Measurements from ENCODE around the gene STX3. TPM values are rescaled to one million over a fixed set of nuclear protein-coding genes. Genes with fewer than 3 reads are reported as not detected.
"Not testable (repeated sequence)": the region's sequence is repeated elsewhere in the genome, so short reads cannot be mapped to it uniquely, and the experiment has no call there.

The STX3 gene
- total RNA-seq, 4 donors from 2014 or later: 8.9 to 36.6 (median 26.3) TPM

DNA sequence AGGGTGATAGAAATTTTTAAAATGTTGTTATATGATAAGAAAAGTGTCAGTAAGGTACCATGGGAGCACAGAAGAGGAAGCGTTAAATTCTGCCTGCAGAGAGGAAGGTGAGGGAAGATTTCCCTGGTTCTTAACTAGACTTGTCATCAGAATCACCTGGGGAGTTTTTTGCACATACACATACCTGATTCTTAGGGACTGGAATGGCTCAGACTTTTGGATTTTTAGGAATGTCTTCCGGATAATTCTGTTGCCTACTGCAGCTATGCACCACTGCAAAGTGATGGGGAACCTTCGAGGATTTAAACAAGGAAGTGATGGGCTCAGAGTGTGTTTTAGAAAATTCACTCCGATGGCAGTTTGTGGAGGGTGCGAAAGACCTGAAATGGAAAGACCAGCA, 21.9 kb downstream of the STX3 start:
- Histone ChIP-seq H3K27ac (no peak overlapping the region), H3K36me3 (no peaks in the 10 kb centered on the region)
- TF ChIP-seq POLR2A (IDR thresholded peaks at IDR 0.05): no peak
- TF ChIP-seq, protein P1, sequence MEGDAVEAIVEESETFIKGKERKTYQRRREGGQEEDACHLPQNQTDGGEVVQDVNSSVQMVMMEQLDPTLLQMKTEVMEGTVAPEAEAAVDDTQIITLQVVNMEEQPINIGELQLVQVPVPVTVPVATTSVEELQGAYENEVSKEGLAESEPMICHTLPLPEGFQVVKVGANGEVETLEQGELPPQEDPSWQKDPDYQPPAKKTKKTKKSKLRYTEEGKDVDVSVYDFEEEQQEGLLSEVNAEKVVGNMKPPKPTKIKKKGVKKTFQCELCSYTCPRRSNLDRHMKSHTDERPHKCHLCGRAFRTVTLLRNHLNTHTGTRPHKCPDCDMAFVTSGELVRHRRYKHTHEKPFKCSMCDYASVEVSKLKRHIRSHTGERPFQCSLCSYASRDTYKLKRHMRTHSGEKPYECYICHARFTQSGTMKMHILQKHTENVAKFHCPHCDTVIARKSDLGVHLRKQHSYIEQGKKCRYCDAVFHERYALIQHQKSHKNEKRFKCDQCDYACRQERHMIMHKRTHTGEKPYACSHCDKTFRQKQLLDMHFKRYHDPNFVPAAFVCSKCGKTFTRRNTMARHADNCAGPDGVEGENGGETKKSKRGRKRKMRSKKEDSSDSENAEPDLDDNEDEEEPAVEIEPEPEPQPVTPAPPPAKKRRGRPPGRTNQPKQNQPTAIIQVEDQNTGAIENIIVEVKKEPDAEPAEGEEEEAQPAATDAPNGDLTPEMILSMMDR (IDR thresholded peaks at IDR 0.05): no peak

DNA sequence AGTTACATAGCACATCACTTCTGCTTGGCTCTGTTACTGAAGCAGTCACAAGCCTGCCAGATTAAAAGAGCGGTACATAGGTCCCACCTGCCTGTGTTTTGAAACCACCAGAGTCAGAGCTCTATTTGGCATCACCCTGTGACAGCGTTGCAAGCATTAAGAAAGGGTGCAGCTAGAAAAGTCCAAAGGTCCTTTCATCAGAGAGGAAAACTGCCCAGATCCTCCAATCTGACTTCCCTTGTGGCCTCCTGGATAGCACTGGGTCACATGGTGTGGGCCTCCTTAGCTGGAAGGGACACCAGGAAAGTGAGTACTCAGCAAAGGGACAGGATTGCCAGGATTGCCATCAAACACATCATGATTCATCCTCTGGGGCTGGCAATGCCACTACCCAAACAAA, 22.9 kb downstream of the STX3 start:
- intact Hi-C loops (cut with DNase I; ENCODE audit: low total_unique reads): no loop called here
- H3K27me3 ChIP-seq: no peaks in the 10 kb centered on the region

More for the DNA sequence above, 21.9 kb downstream of the STX3 start:
- intact Hi-C loops (cut with DNase I; ENCODE audit: low total_unique reads): no loop called here
- no peaks in the 10 kb centered on the region for H3K27me3 ChIP-seq
- no peaks in the 10 kb centered on the region for H3K4me1 ChIP-seq
- H3K4me3 ChIP-seq: no peak overlapping the region
- no peak for DNase-seq
- H3K9me3 ChIP-seq: no peaks in the 10 kb centered on the region

DNA sequence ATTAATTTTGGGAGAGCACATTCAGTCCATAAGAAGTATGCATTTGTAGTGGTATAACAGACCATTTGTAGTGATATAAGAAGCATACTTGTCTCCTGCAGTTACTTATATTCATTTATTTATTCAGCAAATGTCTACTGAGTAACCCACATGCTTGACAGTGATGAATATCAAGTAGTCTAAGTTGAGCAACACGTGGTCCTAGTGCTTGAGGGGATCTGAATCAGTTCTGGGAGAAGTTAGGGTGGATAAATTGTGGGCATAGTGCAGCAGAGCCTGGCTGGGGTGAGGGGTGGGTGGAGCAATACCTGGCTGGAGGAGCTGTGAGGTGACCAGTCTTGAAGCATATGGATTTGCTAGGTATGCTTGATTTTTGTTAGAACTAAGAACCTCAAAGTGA, 24.3 kb downstream of the STX3 start:
- intact Hi-C loops (cut with DNase I; ENCODE audit: low total_unique reads): no loop called here
- H3K27ac ChIP-seq: no peak overlapping the region
- no peaks in the 10 kb centered on the region for H3K9me3 ChIP-seq
- H3K27me3 ChIP-seq: no peaks in the 10 kb centered on the region
- H3K36me3 ChIP-seq: no peaks in the 10 kb centered on the region
- no peaks in the 10 kb centered on the region for H3K4me1 ChIP-seq
- no peak for DNase-seq
- no peak overlapping the region for H3K4me3 ChIP-seq
- TF ChIP-seq POLR2A (IDR thresholded peaks at IDR 0.05): no peak
- TF ChIP-seq, protein P1 (IDR thresholded peaks at IDR 0.05): no peak

More for the DNA sequence above, 22.9 kb downstream of the STX3 start:
- Histone ChIP-seq H3K4me3 (no peak overlapping the region), H3K27ac (no peak overlapping the region), H3K4me1 (no peaks in the 10 kb centered on the region), H3K9me3 (no peaks in the 10 kb centered on the region), H3K36me3 (no peaks in the 10 kb centered on the region)
- no peak for DNase-seq
- TF ChIP-seq, protein P1 (IDR thresholded peaks at IDR 0.05): no peak
- no peak for TF ChIP-seq POLR2A (IDR thresholded peaks at IDR 0.05)

DNA sequence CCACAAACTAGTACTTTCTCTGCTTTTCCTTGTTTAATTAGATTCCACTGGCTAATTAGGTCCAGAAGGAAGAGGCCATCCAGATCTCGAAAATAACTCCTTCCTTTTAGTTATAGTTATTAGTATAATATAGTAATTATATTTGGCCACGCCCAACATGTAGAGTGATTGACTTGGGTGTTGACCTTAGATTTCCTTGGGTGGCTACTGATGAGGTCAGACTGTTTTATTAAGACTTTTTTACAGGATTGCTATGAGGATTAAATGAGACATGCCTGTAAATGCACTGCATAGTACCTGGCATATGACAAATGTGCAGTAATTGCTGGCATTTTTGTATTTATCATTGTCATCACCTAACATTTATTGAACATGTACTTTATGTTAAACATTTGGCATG, 26.9 kb downstream of the STX3 start:
- H3K9me3 ChIP-seq: no peaks in the 10 kb centered on the region
- no peaks in the 10 kb centered on the region for H3K27me3 ChIP-seq
- TF ChIP-seq POLR2A (IDR thresholded peaks at IDR 0.05): no peak
- TF ChIP-seq, protein P1 (IDR thresholded peaks at IDR 0.05): no peak
- no peaks in the 10 kb centered on the region for H3K4me1 ChIP-seq
- intact Hi-C loops (cut with DNase I; ENCODE audit: low total_unique reads): no loop called here
- no peak for DNase-seq
- H3K36me3 ChIP-seq: no peaks in the 10 kb centered on the region
- no peak overlapping the region for H3K4me3 ChIP-seq
- no peak overlapping the region for H3K27ac ChIP-seq

DNA sequence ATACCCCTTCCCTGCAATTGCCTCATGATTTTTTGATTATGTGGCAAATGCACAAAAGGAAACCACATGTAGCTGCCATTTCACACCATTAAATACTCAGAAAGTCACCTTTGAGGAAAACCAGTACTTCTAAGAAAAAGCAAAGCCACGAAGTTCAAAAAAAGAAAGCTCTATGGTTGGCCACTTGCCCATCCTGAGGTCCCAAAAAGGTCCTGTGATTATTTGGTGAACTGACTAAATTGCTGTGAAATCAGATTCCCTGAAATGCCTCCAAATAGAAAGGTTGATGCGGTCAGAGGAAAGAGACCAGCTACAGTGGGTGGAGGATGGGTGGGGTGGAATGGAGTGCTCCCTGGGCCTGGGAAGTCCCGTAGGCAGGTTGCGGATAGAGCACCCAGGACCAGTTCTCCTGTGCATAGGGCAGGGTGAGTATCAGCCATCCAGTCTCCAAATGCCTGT, 28.5 kb downstream of the STX3 start:
- no peak overlapping the region for H3K4me3 ChIP-seq
- H3K4me1 ChIP-seq: no peaks in the 10 kb centered on the region
- no peaks in the 10 kb centered on the region for H3K27me3 ChIP-seq
- no peaks in the 10 kb centered on the region for H3K36me3 ChIP-seq
- H3K9me3 ChIP-seq: no peaks in the 10 kb centered on the region
- TF ChIP-seq POLR2A (IDR thresholded peaks at IDR 0.05): no peak
- TF ChIP-seq, protein P1 (IDR thresholded peaks at IDR 0.05): no peak
- intact Hi-C loops (cut with DNase I; ENCODE audit: low total_unique reads): no loop called here
- no peak for DNase-seq
- H3K27ac ChIP-seq: no peak overlapping the region

DNA sequence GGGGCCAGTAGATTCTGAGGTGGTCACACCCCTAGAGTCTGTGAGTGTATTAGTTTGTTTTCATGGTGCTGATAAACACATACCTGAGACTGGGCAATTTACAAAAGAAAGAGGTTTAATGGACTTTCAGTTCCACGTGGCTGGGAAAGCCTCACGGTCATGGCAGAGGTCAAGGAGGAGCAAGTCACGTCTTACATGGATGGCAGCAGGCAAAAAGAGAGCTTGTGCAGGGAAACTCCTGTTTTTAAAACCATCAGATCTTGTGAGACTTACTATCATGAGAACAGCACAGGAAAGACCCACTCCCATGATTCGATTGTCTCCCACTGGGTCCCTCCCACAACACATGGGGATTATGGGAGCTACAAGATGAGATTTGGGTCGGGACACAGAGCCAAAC, 29.3 kb downstream of the STX3 start:
- H3K4me1 ChIP-seq; H3K9me3 ChIP-seq; intact Hi-C loops (cut with DNase I; ENCODE audit: low total_unique reads); H3K27ac ChIP-seq; H3K4me3 ChIP-seq; H3K27me3 ChIP-seq; DNase-seq; H3K36me3 ChIP-seq: not testable (repeated sequence)
